A204.1 (cell line): Measurements from ENCODE around the gene DEDD.
A peak's percentile ranks its signal among the peaks of the same experiment; 100 is the strongest.

Experiments
- FAIRE-seq: peaks from 2 replicates; lab custom pipeline; 2012; peaks lifted over from hg19 to GRCh38; lab: Jason Lieb, UNC

The DEDD gene

DNA sequence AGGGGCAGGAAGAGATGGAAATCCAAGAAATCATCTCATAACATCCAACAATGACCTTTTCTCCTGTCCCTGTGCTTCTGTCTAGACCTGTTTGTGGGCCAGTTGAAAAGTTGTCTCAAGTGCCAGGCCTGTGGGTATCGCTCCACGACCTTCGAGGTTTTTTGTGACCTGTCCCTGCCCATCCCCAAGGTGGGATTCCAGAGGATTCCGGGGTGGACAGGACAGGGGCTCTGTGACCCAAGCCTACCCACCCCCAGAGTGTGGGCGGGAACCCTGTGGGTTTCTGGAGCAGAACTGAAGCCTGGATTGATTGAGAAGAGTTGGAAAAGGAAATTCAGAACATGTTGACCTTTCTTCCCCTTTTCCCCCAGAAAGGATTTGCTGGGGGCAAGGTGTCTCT is 31.3 kb upstream of the DEDD start:
- FAIRE-seq: no peak

DNA sequence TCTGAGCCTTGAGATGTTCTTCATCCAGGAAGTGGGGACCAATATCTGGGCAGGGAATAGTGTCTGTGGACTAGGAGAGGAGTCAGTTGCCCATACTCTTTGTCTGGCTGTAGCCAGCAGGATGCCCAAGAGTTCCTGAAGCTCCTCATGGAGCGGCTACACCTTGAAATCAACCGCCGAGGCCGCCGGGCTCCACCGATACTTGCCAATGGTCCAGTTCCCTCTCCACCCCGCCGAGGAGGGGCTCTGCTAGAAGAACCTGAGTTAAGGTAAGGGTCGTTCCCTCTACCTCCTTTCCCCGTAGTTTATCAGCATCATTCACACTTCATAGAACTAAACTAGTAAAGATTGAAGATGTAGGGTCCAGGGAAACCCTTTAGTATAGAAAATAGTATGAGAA is 30.3 kb upstream of the DEDD start:
- FAIRE-seq: no peak

DNA sequence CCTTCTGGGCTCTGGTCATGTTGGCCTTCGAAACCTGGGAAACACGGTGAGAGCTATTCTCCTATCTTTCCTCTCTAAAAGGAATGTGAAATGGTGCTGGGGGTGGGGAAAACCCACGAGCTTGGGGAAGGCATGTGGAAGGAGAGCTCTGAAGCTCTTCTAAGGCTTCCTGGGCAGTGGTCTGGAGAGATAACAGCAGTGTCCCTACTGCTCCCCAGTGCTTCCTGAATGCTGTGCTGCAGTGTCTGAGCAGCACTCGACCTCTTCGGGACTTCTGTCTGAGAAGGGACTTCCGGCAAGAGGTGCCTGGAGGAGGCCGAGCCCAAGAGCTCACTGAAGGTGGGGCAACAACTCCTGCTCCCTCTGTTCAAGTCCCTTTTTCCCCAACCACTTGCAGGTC is 29.6 kb upstream of the DEDD start:
- no peak for FAIRE-seq

DNA sequence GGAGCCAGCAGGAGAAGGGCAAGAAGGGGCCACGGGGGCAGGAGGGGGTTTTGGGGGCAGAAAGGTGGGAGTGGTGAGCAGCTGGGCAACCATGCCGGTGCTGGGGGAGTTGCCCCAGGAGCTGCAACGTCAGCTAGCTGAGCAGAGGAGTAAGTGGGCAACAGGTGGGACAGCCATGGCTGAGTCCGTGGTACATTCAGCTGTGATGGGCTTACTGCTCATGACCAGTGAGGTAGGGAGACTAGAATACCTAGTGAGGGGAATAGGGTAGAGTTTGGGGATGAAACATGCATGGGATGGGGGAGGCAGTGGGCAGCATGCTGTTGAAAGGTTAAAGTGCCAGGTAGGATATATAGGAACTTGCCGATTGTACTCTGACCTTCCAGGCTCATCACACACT is 29.2 kb upstream of the DEDD start:
- no peak for FAIRE-seq

DNA sequence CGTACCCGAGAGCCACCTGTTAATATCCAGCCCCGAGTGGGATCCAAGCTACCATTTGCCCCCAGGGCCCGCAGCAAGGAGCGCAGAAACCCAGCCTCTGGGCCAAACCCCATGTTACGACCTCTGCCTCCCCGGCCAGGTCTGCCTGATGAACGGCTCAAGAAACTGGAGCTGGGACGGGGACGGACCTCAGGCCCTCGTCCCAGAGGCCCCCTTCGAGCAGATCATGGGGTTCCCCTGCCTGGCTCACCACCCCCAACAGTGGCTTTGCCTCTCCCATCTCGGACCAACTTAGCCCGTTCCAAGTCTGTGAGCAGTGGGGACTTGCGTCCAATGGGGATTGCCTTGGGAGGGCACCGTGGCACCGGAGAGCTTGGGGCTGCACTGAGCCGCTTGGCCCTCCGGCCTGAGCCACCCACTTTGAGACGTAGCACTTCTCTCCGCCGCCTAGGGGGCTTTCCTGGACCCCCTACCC is 28.2 kb upstream of the DEDD start:
- no peak for FAIRE-seq

DNA sequence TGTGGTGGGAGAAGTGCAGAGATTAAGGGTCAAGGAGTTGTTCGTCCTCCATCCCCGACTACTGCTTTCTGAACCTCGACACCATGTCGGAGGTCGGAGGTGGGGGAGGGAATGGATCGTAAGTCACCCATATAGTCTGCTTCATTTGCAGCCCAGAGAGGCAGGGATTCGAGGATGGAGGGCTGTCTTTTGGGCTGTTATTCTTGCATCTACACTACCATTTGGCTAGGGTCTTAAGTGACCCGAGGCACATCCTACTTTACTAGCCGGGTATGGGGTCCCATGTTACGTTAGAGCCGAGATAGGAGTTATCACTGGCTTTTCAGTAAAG is 27.4 kb upstream of the DEDD start:
- FAIRE-seq: no peak

DNA sequence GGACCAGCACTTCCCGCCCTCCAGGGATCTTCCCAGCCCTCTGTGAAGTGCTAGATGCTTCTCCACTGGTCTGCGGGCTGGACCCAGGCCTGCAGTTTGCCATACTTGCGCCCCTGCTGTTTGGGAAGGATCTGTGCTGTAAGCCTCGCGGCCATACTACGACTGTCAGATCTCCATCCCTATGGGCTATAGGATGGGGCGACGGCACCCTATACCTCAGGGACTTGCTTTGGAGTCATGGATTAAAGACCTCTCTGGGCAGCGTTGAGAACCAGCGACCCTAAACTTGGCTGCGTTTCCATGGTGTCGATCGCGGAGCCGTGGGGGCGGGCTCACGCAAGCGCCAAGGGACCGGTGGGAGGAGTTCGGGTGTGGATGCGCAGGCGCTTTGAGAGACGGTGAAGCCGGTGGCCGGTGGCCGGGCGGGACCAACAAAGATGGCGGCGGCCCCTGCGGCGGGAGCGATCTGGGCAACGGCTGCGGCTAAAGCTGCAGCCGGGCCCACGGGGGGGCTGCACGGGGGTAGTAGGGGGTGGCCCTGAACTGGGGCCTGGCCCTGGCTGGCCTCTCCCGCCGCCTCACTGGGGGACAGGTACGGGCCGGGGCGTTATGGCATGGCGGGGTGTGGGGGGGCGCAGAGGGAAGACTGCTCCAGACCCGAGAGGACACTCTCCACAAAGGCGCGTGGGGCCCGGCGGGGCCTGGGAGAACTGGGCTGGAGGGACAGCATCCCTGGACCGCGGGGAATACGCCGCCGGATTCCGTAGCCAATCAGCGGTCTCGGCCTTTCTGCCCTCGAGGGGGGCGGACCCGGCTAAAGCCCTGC is 26.8 kb upstream of the DEDD start, which contains the start of gene USP21:
USP21 (plus strand) TSS at position 414 of the 826 bp plus-strand sequence. CDS start 1,141 bp downstream, outside the sequence.
- no peak for FAIRE-seq

DNA sequence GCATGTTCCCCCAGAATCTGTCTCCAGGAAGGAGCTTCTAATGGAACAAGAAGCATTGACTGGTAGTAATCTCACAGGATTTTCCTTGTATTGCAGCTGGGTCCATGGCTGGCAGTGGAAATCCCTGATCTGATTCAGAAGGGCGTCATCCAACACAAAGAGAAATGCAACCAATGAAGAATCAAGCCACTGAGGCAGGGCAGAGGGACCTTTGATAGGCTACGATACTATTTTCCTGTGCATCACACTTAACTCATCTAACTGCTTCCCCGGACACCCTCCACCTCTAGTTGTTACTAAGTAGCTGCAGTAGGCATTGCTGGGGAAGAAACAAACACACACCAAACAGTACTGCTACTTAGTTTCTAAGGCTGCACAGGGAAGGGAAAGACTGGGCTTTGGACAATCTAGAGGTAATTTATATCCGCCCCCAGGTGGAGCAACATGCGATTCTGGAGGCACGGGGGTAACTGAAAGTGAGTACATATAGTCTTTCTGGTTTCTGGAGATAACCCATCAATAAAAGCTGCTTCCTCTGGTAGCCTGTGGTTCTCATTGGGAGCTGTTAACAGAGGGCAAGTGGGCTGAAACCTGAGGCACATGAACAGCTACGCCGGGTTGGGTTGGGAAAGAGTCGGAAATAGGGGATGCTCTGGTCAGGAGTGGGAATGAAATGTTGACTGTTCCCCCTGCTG is 26.0 kb upstream of the DEDD start:
- no peak for FAIRE-seq

DNA sequence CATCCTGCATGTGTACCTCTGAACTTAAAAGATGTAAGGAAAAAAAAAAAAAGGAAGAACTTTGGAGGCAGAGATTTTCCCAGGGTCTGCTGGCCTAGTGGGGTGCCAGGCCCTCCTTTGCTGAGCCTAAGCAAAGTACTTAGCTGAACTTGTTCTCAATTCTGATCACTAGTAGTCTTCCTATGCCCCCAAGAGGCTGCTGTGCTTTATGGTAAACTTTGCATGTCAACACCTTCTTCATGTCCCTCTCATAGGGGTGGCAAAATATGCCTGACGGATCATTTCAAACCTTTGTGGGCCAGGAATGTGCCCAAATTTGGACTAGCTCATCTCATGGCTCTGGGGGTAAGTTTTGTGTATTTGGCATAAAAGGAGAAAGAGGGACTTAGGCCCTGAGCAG is 25.4 kb upstream of the DEDD start:
- no peak for FAIRE-seq

DNA sequence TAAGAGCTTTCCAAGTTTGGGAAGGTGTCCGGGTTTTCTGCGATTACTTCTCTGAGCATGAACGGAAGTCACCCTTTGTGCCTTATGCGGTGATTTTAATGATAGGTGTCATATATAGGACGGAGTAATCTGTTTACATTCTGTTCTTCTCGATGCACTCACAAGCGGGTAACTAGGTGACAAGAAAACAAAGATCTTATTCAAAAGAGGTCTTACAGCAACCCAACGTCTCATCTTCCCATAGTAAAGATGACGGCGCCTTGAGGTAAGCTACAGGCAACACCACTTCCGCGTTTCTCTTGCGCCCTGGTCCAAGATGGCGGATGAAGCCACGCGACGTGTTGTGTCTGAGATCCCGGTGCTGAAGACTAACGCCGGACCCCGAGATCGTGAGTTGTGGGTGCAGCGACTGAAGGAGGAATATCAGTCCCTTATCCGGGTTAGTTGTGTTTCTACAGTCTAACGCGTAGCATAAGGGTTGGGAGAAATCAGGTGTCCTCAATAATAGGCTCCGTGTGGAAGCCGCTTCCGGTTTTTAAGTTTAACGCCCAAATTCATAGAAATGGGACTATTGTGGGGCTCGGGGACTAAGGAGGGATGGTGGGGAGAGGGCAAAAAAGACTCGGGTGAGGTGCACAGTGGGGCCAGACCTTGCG is 21.3 kb upstream of the DEDD start, which contains the start of gene UFC1:
UFC1 (plus strand) TSS at position 297 of the 656 bp plus-strand sequence; CDS start at position 317, 20 bp downstream.
- FAIRE-seq: peak; percentile 47

DNA sequence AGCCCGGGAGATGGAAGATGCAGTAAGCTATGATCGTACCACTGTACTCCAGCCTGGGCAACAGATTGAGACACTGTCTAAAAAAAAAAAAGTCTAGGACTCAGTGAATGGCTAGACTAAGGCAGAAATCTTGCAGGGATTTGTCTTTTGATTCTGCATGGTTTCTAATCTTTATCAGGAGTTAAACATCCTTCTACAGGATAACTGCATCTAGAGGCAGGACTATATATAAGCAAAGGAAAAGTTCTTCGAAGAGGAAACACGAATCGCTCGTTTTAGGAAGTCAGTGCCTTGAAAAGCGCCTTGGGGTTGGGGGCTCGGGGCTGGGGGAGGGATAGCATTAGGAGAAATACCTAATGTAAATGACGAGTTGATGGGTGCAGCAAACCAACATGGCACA is 20.7 kb upstream of the DEDD start:
- FAIRE-seq: no peak

DNA sequence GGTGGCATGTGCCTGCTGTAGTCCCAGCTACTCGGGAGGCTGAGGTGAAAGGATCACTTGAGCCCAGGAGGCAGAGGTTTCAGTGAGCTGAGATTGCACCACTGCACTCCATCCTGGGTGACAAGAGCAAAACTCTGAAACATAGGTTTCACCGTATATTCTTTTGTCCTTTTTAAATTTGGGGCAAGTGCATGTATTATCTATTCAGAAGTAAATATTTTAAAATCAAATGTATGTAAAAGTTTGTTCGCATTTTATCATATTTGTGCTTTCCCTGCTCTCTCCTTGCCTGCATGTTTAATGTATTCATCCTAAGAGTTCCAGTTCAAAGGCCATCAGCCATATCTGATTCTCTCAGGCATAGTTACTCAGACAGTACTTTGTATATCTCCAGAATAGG is 13.4 kb upstream of the DEDD start:
- no peak for FAIRE-seq

DNA sequence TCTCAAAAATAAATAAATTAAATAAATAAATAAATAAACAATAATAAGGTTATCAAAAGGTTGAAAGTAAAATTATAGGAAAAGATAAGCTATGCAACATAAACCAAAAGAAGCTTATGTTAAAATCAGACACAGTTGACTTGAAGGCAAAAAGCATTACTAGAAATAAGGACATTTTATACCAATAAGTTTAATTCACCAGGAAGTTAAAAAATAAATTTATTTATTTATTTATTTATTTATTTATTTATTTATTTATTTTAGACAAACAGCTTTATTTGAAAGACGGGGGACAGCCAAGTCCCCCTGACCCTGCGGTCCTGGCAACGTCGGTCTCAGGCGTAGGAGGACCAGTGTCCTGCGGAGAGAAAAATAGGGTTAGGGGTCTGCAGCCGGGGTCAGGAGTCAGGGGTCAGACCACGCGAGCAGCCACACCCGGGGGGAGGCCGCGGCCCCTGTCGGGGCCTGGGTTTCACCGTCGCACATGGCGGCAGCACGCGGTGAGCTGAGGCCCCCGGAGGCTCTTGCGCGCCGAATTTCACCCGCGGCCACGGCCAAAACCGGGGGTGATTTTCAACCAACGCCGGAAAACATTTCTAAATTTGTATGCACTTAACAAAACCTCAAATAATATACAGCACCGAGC is 8.4 kb upstream of the DEDD start:
- no peak for FAIRE-seq

DNA sequence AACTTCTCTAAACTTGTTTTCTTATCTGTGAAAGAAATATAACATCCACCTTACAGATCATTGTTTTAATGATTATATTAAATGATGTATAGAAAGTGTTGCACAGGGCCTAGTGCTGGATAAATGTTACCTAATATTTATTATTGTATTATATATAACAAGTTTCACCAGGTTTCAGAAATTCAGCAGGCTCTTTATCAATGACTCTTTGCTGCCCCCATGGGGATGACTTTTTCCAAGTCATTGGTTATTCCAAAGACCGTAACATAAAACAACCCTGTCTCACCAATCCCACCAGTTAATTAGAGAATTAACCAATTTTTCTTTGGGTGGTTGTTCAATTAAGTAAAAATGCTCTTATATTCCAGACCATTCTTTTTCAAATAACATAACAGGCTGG is 7.3 kb upstream of the DEDD start:
- FAIRE-seq: peak; percentile 83

DNA sequence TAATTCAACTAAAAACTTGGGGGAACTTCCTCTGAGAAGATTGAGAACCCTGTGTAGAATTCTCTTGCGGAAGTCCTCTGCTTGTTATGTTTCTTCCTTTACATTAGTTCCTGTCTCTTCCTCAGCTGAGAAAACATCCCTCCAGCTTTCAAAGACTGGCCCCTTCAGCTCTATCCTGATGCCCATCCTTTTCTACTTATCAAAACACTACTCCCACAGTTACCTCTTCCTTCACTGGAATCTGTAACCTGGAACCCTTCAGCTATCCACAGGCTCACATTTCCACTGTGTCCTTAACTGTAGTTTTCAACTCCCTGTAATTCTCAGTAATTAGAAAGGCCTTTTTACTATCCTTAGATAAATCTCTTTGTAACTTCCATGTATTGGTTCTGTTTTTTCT is 6.0 kb upstream of the DEDD start:
- FAIRE-seq: no peak

DNA sequence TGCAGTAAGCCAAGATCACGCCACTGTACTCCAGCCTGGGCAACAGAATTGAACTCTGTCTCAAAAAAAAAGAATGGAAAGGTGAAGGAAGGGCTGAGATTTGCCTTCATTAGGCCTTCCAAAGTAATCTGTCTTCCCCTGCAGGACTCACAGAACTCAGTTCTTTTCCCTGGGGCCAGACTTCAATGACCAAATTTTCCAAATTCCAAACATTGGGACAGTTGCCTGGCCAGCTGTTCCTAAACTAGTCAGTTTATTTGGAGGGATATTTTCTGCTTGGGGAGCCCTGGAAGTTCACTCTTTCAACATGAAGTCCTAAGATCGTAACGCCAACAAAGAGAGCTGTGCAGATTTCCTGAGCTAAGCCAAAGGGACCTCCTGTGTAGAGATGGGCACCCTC is 5.4 kb upstream of the DEDD start:
- FAIRE-seq: no peak

DNA sequence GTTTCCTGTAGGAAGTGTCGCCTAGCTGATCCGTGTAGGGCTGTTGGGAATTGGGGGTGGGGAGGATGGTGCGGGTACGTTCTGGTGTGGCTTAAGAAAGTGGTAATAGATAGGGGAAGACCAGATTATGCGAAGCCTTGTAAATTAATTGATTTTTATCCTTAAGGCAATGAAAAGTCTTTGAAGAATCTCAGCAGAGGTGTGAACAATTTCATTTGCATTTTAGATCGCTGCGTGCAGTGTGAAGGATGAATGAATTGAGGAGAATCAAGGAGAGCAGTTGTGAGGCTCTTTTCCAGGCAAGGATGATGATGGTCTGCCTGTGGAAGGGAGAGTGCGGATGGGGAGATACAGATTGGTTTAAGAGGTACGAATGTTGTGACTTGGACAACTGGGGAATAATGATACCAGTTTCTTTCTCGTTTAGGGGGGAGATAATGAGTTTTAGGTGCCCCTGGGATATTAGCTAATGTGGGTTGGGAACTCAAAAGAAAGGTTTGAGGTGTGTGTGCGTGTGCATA is 813 bp upstream of the DEDD start:
- FAIRE-seq: no peak

DNA sequence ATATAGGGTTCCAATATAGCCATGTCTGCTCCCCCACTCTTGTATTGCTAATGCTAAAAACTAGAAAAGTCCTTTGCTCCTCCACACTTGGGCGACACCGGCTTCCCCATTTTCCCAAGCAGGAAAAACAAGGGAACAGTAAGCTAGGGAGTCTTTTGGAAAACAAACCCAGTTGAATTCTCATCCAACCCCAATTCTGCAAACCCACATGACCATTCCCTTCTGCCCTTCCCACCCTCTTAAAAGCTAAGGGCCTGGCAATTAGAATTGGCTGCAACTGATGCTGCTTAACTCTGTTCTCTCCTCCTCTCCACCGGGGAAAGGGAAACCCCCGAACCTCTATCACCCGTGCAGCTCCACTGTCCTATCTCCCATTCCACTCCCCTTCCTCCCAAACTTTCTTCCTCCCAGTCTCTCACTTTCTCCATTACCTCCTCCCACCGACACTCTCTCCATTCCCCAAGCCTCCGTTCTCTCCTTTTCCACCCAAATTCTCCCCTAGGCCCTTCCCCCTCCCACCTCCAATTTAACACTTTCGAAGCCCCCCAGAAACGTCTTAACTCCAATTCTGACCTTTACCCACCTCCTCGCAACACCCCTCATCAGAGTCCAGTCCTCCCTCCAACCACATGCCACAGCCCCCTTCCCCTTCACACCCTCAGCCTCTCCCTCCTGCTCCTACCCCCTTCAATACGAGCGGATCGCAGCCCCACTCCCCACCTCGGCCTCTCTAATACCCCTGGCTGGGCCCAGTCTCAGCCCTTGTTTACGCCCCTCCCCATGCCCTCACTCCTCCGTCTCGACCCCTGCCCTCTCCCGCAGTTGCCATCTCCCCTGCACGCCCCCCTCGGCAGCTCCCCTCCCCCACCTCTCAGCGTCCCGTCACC is 701 bp downstream of the DEDD start:
- no peak for FAIRE-seq

DNA sequence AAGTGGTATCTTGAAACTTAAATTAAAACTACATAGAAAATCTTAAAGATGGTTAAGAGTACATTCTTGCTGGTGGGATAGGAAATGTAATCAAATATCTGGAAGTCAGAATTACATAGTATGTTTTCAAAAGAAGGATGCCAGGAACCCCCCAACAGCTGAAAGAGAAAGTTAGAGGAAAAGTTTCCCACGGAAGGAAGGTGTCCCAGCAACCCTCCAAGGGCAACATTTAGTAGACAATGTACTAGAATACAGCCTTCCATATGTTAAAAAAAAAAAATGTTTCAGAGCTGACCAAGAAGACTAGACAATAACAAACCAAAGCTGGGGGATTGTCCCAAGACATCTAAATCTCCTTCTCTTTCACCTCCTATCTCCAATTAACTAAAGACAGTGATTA is 2.2 kb downstream of the DEDD start:
- FAIRE-seq: no peak

DNA sequence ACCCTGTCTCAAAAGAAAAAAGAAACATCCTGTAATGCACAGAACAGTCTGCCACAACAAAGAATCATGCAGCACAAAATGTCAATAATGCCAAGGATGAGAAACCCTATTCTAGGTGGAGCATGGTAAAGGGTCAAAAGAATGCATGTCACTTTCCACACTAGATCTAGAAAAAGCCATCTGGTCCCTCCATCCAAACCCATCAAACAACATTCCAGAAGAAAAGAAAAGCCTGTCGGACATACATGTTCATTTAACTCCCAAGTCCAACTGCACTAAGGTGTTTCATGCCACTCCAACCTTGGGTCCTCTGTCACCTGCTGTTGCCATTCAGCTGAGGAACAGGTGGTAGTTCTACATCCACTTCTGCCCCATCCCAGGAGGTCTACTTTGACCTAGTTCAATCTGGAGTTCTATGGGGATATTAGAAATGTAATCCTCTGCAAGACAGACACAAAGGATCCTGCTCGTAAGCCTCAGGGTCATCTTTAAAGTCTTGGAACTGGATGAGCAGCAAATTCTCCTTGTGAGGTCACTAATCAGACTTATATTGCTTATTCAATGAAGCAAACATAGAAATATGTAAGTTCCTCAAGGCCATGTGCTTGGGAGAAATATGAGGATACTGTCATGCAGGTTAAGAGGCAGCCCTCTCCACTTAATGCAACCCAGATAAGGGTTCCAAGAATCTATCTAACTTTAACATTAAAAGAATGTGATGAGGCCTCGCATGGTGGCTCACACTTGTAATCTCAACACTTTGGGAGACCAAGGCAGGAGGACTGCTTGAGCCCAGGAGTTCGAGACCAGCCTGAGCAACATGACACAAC is 3.7 kb downstream of the DEDD start:
- FAIRE-seq: no peak

DNA sequence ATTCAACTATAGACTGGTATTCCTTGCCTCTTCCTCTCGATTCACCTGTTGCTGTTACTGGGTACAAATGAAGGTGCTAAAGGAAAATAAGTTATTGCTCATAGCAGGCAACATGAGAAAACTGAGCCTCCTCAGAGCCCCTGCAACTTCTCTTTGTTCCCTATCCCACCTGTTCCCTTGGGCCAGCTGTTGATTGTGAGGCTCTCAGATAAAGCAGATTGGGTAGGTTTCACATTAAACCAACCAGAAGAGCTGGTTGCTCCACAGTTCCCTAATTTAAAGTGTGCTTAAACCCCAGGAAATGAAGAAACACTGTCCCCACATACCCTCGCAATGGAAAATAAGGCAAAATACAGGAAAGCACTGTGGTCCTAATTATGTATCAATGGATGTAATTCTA is 4.8 kb downstream of the DEDD start:
- FAIRE-seq: no peak
